Neural progenitor cell (in vitro differentiated cells): ENCODE results near the gene ATXN7L2. TPM values are rescaled to one million over a fixed set of nuclear protein-coding genes. Genes with fewer than 3 reads are reported as not detected.

ENCODE experiments used
- DNase-seq: peaks from one replicate; pipeline ENCODE4 v3.0.0-alpha.2; 2016; ENCODE audit warnings: low spot score
- H2AFZ ChIP-seq: fragments of 200-600 bp; sonication (generic); replicated peaks from 2 replicates; pipeline ENCODE4 v1.6.1; 2016; ENCODE audit warnings: antibody characterized with exemption
- H3F3A ChIP-seq: fragments of 200-600 bp; sonication (generic); 2 replicates; pipeline ENCODE4 v1.6.1; 2016; ENCODE audit warnings: antibody characterized with exemption, low read depth
- H3K27ac ChIP-seq: fragments of 200-600 bp; sonication (generic); 2 replicates; pipeline ENCODE4 v1.5.1; 2016; ENCODE audit warnings: mild to moderate bottlenecking
- H3K27me3 ChIP-seq: fragments of 200-600 bp; sonication (generic); 2 replicates; pipeline ENCODE4 v1.6.1; 2016; ENCODE audit warnings: mild to moderate bottlenecking, moderate library complexity
- H3K36me3 ChIP-seq: fragments of 200-600 bp; sonication (generic); 2 replicates; pipeline ENCODE4 v1.5.1; 2016
- H3K4me1 ChIP-seq: fragments of 200-600 bp; sonication (generic); 2 replicates; pipeline ENCODE4 v1.6.1; 2016; ENCODE audit warnings: mixed run types
- H3K4me2 ChIP-seq: fragments of 200-600 bp; sonication (generic); 2 replicates; pipeline ENCODE4 v1.6.1; 2016
- H3K4me3 ChIP-seq: fragments of 200-600 bp; sonication (generic); 2 replicates; pipeline ENCODE4 v1.5.1; 2016
- H3K79me2 ChIP-seq: fragments of 200-600 bp; sonication (generic); 2 replicates; pipeline ENCODE4 v1.6.1; 2016; ENCODE audit warnings: low read depth
- H3K9ac ChIP-seq: fragments of 200-600 bp; sonication (generic); 2 replicates; pipeline ENCODE4 v1.6.1; 2016
- H3K9me3 ChIP-seq: fragments of 200-600 bp; sonication (generic); 2 replicates; pipeline ENCODE4 v1.5.1; 2016; ENCODE audit warnings: low read depth
- H4K20me1 ChIP-seq: fragments of 200-600 bp; sonication (generic); 2 replicates; pipeline ENCODE4 v1.6.1; 2016; ENCODE audit warnings: low read depth
- H3K27ac Mint-ChIP-seq: 3 replicates; pipeline ENCODE4 v1.8.0; 2021; ENCODE audit warnings: mixed read lengths
- H3K27me3 Mint-ChIP-seq: 2 replicates; pipeline ENCODE4 v1.8.0; 2022; ENCODE audit warnings: low read depth, mild to moderate bottlenecking, inconsistent platforms, moderate library complexity, mixed read lengths; ENCODE audit not compliant: insufficient read depth
- H3K36me3 Mint-ChIP-seq: 3 replicates; pipeline ENCODE4 v1.8.0; 2021; ENCODE audit warnings: mixed read lengths
- H3K4me1 Mint-ChIP-seq: 3 replicates; pipeline ENCODE4 v1.8.0; 2021; ENCODE audit warnings: mixed read lengths
- H3K4me3 Mint-ChIP-seq: 3 replicates; pipeline ENCODE4 v1.8.0; 2021; ENCODE audit warnings: mild to moderate bottlenecking, moderate library complexity, mixed read lengths
- H3K9me3 Mint-ChIP-seq: 3 replicates; pipeline ENCODE4 v1.8.0; 2020; ENCODE audit warnings: mixed read lengths
- CTCF ChIP-seq: fragments of 200-600 bp; sonication (generic); IDR thresholded peaks from 2 replicates; pipeline ENCODE4 v1.5.1; 2017; ENCODE audit warnings: antibody characterized with exemption, mild to moderate bottlenecking
- EZH2 ChIP-seq: fragments of 200-600 bp; sonication (generic); IDR thresholded peaks from 2 replicates; pipeline ENCODE4 v1.6.1; 2017; ENCODE audit warnings: antibody characterized with exemption, mild to moderate bottlenecking, moderate library complexity
- EZH2phosphoT487 ChIP-seq: fragments of 200-600 bp; sonication (generic); IDR thresholded peaks from 2 replicates; pipeline ENCODE4 v1.6.1; 2017; ENCODE audit warnings: antibody characterized with exemption
- total RNA-seq: library from RNA; depleted of rRNA; stranded (reverse); fragments of >200 nt; gene quantifications from 2 replicates; pipeline ENCODE4 v1.2.3, GENCODE V29; 2015; ENCODE audit warnings: low replicate concordance

Gene ATXN7L2
- total RNA-seq, 1 donor from 2014 or later = 6.5 TPM

DNA sequence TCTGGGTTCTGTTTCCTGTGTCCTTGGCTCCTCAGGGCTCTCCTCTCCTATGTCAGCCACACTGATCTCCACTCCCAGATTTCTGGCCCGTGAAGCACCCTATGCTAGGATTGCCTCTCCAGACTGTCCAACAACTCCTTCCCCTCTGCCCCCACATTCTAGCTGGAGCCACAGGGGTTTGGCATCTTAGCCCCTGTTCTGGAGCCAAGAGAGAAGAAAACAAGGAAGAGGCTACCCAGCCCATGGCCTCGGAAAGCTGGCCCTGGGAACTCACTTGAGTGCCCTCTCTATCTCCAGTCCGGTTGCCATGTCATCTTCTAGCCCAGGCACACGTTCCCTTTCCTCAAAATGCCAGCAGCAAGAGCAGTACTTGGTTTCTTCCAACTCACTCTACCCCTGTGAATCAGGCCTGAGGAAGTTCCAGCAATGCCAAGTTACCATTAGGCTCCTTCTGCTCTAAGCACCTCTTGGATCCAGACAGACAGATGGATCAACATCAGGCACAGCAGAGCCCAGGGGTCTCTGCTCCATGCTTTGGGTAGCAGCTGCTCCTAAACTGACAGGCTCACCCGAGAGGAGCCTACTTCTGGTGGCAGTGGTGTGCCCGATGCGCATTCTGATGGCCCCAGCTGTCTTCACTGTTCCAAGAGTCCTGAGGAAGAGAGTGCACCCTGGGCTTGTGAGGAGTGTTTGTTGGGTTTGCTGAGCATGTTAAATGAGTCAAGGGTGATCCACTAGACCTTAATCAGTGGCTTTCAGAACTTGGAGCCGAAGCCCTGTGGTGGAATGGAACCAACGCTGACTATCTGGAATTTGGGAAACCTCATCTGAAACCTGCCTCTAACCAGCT lies 44.4 kb downstream of the ATXN7L2 start:
- peak overlapping the region; percentile 4 for H3K27ac Mint-ChIP-seq

GRCh38 chr1:109528712-109529111 lies 45.0 kb downstream of the ATXN7L2 start:
- H3K27me3 Mint-ChIP-seq = peaks cover 7% of the 10 kb centered on the region
- DNase-seq = no peak
- Histone ChIP-seq H3K4me1 (peaks cover 15% of the 10 kb centered on the region), H3K4me2 (no peak overlapping the region), H3K4me3 (no peak overlapping the region), H3F3A (peaks cover 5% of the 10 kb centered on the region), H3K9me3 (no peaks in the 10 kb centered on the region), H3K27ac (no peak overlapping the region), H3K9ac (no peak overlapping the region), H3K27me3 (peaks cover 4% of the 10 kb centered on the region), H3K36me3 (no peaks in the 10 kb centered on the region), H3K79me2 (no peaks in the 10 kb centered on the region), H2AFZ (no peak overlapping the region), H4K20me1 (no peaks in the 10 kb centered on the region)
- H3K36me3 Mint-ChIP-seq = no peaks in the 10 kb centered on the region
- no peak overlapping the region for H3K4me3 Mint-ChIP-seq
- H3K4me1 Mint-ChIP-seq = peaks cover 30% of the 10 kb centered on the region
- no peak overlapping the region for H3K27ac Mint-ChIP-seq
- no peak for TF ChIP-seq EZH2
- no peak for TF ChIP-seq EZH2phosphoT487
- TF ChIP-seq CTCF = no peak
- no peaks in the 10 kb centered on the region for H3K9me3 Mint-ChIP-seq

More for the DNA sequence above, 44.4 kb downstream of the ATXN7L2 start:
- Mint-ChIP-seq H3K36me3 (no peaks in the 10 kb centered on the region), H3K9me3 (no peaks in the 10 kb centered on the region), H3K27me3 (peaks cover 7% of the 10 kb centered on the region), H3K4me3 (no peak overlapping the region), H3K4me1 (peaks cover 27% of the 10 kb centered on the region)
- Histone ChIP-seq H3K9ac (no peak overlapping the region), H3K9me3 (no peaks in the 10 kb centered on the region), H3K4me3 (no peak overlapping the region), H2AFZ (no peak overlapping the region), H3K4me1 (peaks cover 15% of the 10 kb centered on the region), H3K79me2 (no peaks in the 10 kb centered on the region), H3K27ac (no peak overlapping the region), H4K20me1 (no peaks in the 10 kb centered on the region), H3K27me3 (peaks cover 4% of the 10 kb centered on the region), H3F3A (peaks cover 5% of the 10 kb centered on the region), H3K4me2 (no peak overlapping the region), H3K36me3 (no peaks in the 10 kb centered on the region)
- no peak for TF ChIP-seq CTCF
- no peak for TF ChIP-seq EZH2
- no peak for TF ChIP-seq EZH2phosphoT487
- no peak for DNase-seq

DNA sequence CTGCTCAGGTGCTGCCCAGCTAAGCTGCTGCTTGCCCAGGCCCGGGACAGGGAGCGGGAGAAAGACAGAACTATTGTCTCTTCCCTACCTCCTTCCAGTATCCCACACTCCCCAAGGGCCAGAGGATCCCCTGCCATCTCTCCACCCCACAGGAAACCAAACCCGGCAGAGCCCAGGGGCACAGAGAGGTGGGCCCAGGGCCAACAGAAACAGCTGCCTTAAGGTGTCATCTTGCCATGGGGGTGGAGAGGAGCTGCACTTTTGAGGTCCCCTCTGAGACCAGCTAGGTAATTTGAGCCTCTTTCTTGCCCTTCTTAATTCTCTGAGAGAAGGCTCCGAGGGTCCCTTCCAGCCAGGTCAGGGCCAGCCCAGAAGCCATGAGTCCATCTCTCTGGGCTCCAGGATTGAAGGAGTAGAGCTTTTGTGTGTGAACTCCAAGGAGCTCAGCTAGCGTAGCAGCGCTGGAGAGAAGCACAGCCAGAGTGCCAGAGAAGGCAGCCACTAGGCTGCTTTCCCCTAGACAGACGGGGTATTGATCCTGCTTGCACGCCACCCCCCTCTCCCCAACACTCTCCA lies 46.3 kb downstream of the ATXN7L2 start:
- no peaks in the 10 kb centered on the region for H3K36me3 ChIP-seq
- no peak overlapping the region for H3K9ac ChIP-seq
- no peak for DNase-seq
- Mint-ChIP-seq H3K4me1 (peaks cover 30% of the 10 kb centered on the region), H3K27me3 (peaks cover 7% of the 10 kb centered on the region), H3K4me3 (no peak overlapping the region), H3K36me3 (no peaks in the 10 kb centered on the region), H3K27ac (no peak overlapping the region), H3K9me3 (no peaks in the 10 kb centered on the region)
- H3K27ac ChIP-seq = no peak overlapping the region
- H3F3A ChIP-seq = peaks cover 5% of the 10 kb centered on the region
- H3K4me2 ChIP-seq = peak overlapping the region; percentile 45
- peaks cover 15% of the 10 kb centered on the region for H3K4me1 ChIP-seq
- H3K79me2 ChIP-seq = no peaks in the 10 kb centered on the region
- H3K27me3 ChIP-seq = no peaks in the 10 kb centered on the region
- H2AFZ ChIP-seq = peak overlapping the region; percentile 64
- no peaks in the 10 kb centered on the region for H4K20me1 ChIP-seq
- TF ChIP-seq EZH2 (no peak), CTCF (no peak), EZH2phosphoT487 (no peak)
- H3K4me3 ChIP-seq = no peak overlapping the region
- H3K9me3 ChIP-seq = no peaks in the 10 kb centered on the region
